ENCODE results near the gene FDXR. TPM values are rescaled to one million over a fixed set of nuclear protein-coding genes. Genes with fewer than 3 reads are reported as not detected.

The FDXR gene
- total RNA-seq, 1 experiment from 2014 or later: 29.7 TPM

DNA sequence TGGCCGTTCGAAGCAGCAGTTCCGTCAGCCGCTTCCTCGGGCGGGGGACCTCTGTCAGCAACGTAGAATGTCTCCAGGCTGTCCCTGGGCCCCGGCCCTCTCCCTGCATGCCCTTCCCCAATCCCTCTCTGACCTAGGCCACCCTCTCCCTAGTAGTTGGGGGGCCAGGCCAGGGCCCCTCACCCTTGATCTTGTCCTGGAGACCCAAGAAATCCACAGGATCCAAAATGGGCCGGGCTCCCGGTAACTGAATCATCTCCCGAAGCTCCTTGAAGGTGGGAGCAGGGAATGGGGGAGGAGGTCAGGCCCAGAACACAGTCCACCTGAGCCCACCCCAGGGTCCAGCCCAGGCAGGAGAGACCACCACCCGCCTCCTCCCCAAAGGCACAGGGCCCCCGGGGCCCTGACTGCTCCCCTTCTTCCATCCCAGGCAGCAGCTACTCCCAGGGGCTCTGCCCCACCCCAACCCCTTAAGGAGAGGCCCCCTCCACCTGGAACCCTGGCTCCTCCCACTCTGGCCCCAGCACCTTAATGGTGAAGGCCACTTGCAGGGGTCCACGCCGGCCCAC, 8.4 kb downstream of the FDXR start:
- no peak for DNase-seq (ENCODE audit: unreplicated experiment)
- H3K4me1 Mint-ChIP-seq (ENCODE audit: insufficient read depth, unreplicated experiment): no peaks in the 10 kb centered on the region
- intact Hi-C loops (cut with micrococcal nuclease): loop anchor here (2.0 to 10.0 kb wide), 2 partner anchors 208 to 300 kb away; partner anchors contain the start of gene CD300H
- BruUV-seq (replicated peaks): no TSS peak
- peaks cover 13% of the 10 kb centered on the region for H3K36me3 Mint-ChIP-seq (ENCODE audit: insufficient read depth, unreplicated experiment)
- TF ChIP-seq, protein P1, sequence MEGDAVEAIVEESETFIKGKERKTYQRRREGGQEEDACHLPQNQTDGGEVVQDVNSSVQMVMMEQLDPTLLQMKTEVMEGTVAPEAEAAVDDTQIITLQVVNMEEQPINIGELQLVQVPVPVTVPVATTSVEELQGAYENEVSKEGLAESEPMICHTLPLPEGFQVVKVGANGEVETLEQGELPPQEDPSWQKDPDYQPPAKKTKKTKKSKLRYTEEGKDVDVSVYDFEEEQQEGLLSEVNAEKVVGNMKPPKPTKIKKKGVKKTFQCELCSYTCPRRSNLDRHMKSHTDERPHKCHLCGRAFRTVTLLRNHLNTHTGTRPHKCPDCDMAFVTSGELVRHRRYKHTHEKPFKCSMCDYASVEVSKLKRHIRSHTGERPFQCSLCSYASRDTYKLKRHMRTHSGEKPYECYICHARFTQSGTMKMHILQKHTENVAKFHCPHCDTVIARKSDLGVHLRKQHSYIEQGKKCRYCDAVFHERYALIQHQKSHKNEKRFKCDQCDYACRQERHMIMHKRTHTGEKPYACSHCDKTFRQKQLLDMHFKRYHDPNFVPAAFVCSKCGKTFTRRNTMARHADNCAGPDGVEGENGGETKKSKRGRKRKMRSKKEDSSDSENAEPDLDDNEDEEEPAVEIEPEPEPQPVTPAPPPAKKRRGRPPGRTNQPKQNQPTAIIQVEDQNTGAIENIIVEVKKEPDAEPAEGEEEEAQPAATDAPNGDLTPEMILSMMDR (IDR thresholded peaks at IDR 0.05; ENCODE audit: unreplicated experiment): no peak
- H3K27me3 Mint-ChIP-seq (ENCODE audit: insufficient read depth, unreplicated experiment): peaks cover 18% of the 10 kb centered on the region
- CTCF ChIA-PET: interaction anchor here (0.6 to 6.9 kb wide), 21 partner anchors 8 to 652 kb away, joined by 3 to 69 read pairs (median 5); partner anchors contain the start of genes FDXR, NAT9 and NHERF1
- H3K9me3 Mint-ChIP-seq (ENCODE audit: unreplicated experiment): no peaks in the 10 kb centered on the region
- no peak overlapping the region for H3K4me3 Mint-ChIP-seq (ENCODE audit: unreplicated experiment)
- POLR2A ChIA-PET: interaction anchor here (4.5 kb wide), 1 partner anchor 8 kb away, joined by 26 read pairs; the partner anchor contains the start of gene FDXR
- no peak overlapping the region for H3K27ac Mint-ChIP-seq (ENCODE audit: low read depth, unreplicated experiment)

DNA sequence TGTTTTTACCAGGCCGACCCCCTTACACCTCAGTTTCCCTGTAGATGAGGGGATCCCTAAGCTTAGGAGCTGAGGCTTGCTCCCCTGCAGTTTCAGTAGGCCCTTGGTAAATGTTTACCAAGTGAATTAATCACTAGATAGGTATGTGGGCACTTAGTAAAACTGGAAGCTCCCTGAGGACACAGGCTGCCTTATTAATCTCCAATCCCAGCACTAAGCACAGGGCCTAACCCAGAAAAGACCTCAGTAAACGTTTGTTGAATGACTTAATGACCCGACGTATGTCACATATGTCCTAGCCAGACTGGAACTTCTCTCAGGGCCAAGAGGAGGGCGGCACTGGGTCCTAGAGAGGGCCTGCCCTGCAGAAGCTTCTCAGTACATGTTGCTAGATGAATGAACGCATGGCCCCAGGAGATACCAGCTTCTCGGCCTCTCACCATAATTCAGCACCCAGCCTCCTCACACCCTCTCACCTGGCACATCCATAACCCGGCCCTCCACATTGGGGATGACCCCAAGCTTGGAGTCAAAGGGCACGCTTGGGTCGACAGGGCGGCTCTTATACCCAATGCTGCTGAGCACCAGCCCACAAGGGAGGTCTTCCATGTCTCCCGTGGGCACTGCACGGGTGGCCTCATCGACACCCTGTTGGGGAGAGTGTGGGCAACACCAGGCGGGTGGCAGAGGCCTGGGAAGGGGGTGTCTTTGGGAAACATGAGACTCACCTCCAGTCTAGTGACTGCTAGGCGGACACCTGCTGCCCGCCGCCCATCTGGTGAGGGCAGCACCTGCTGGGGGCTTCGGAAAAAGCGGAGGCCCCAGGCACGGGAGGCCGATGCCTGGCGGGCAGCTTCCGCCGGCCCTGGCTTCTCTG, 9.1 kb downstream of the FDXR start:
- POLR2A ChIA-PET: interaction anchor here (0.6 to 4.5 kb wide), 2 partner anchors 9 to 48 kb away, joined by 3 to 26 read pairs; partner anchors contain the start of gene FDXR
- no peak overlapping the region for H3K27ac Mint-ChIP-seq (ENCODE audit: low read depth, unreplicated experiment)

DNA sequence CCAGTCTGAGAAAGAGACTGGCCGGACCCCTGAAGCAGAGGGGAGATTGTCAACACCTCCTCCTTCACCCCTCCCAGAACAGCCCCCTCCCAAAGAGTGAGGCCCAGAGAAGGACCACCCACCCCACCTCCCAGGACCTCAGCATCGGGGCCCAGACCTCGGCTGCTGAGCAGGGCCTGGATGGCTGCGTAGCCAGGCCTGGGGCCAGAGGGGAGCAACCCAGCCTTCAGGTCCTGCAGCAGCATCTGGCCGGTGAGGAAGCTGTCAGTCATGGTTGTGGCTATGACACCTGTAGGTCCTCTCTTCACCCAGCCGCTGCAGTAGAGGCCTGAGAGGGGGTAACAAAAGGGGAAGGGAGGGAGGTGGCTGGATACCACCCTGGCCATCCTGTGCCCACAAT, 9.9 kb downstream of the FDXR start:
- POLR2A ChIA-PET: interaction anchor here (1.1 to 4.5 kb wide), 3 partner anchors 10 to 117 kb away, joined by 4 to 26 read pairs (median 4); partner anchors contain the start of genes FDXR and NAT9
- BruUV-seq (replicated peaks): no TSS peak

More for the DNA sequence above, 9.1 kb downstream of the FDXR start:
- Mint-ChIP-seq H3K4me3 (ENCODE audit: unreplicated experiment) (no peak overlapping the region), H3K9me3 (ENCODE audit: unreplicated experiment) (no peaks in the 10 kb centered on the region), H3K27me3 (ENCODE audit: insufficient read depth, unreplicated experiment) (peaks cover 25% of the 10 kb centered on the region), H3K36me3 (ENCODE audit: insufficient read depth, unreplicated experiment) (peaks cover 13% of the 10 kb centered on the region), H3K4me1 (ENCODE audit: insufficient read depth, unreplicated experiment) (no peaks in the 10 kb centered on the region)
- intact Hi-C loops (cut with micrococcal nuclease): loop anchor here (2.0 to 10.0 kb wide), 2 partner anchors 207 to 299 kb away; partner anchors contain the start of gene CD300H
- TF ChIP-seq, protein P1 (IDR thresholded peaks at IDR 0.05; ENCODE audit: unreplicated experiment): no peak
- BruUV-seq (replicated peaks): no TSS peak
- DNase-seq (ENCODE audit: unreplicated experiment): no peak
- CTCF ChIA-PET: interaction anchor here (0.6 to 6.9 kb wide), 17 partner anchors 8 to 1624 kb away, joined by 3 to 69 read pairs (median 4); partner anchors contain the start of genes FDXR, NAT9 and NHERF1

More for the DNA sequence above, 9.9 kb downstream of the FDXR start:
- H3K4me1 Mint-ChIP-seq (ENCODE audit: insufficient read depth, unreplicated experiment): no peaks in the 10 kb centered on the region
- no peak overlapping the region for H3K4me3 Mint-ChIP-seq (ENCODE audit: unreplicated experiment)
- H3K27ac Mint-ChIP-seq (ENCODE audit: low read depth, unreplicated experiment): no peak overlapping the region
- CTCF ChIA-PET: interaction anchor here (0.7 to 6.9 kb wide), 12 partner anchors 7 to 367 kb away, joined by 3 to 69 read pairs (median 5); partner anchors contain the start of genes FDXR and NHERF1
- DNase-seq (ENCODE audit: unreplicated experiment): no peak
- intact Hi-C loops (cut with micrococcal nuclease): loop anchor here (10.0 kb wide), 1 partner anchor 298 kb away; the partner anchor contains the start of gene CD300H
- H3K27me3 Mint-ChIP-seq (ENCODE audit: insufficient read depth, unreplicated experiment): peaks cover 33% of the 10 kb centered on the region
- TF ChIP-seq, protein P1 (IDR thresholded peaks at IDR 0.05; ENCODE audit: unreplicated experiment): no peak
- peaks cover 13% of the 10 kb centered on the region for H3K36me3 Mint-ChIP-seq (ENCODE audit: insufficient read depth, unreplicated experiment)
- no peaks in the 10 kb centered on the region for H3K9me3 Mint-ChIP-seq (ENCODE audit: unreplicated experiment)

All from MCF 10A (cell line).